ENCODE measurements around the gene PODXL2. TPM values are rescaled to one million over a fixed set of nuclear protein-coding genes. Genes with fewer than 3 reads are reported as not detected.

Gene PODXL2
- total RNA-seq, 1 experiment from 2014 or later: 33.6 TPM

GRCh38 chr3:127598841-127599570 lies 30.0 kb upstream of the PODXL2 start:
- peaks cover 30% of the 10 kb centered on the region for H3K4me1 Mint-ChIP-seq
- CTCF ChIA-PET: interaction anchor here (1.0 to 6.6 kb wide), 4 partner anchors 24 to 81 kb away, joined by 3 to 77 read pairs (median 8); no protein-coding TSS in a partner anchor
- peak overlapping the region; percentile 86 for H3K4me3 Mint-ChIP-seq
- no peaks in the 10 kb centered on the region; the same call in 1 of the 2 replicates for H3K27me3 Mint-ChIP-seq (ENCODE audit: low read depth)
- H3K27ac Mint-ChIP-seq: peak overlapping the region; percentile 99
- H3K9me3 Mint-ChIP-seq: no peaks in the 10 kb centered on the region
- no peak for ATAC-seq
- H3K36me3 Mint-ChIP-seq: peaks cover 37% of the 10 kb centered on the region
- POLR2A ChIA-PET: interaction anchor here (0.6 to 1.5 kb wide), 4 partner anchors 9 to 1400 kb away, joined by 3 to 4 read pairs (median 4); partner anchors contain the start of gene TPRA1
- no peak for DNase-seq (ENCODE audit: low spot score)
- TF ChIP-seq FOXK1 (CRISPR knock-in tag; IDR thresholded peaks at IDR 0.05) (no peak), ERG (CRISPR knock-in tag; IDR thresholded peaks at IDR 0.05) (peak; percentile 48; the same call in 1 of the 2 replicates), NR3C1 (CRISPR knock-in tag; conservative IDR thresholded peaks at IDR 0.05; ENCODE audit: low read depth) (0 out of 2 replicates have a peak, but pooled peaks have one; percentile 5)

- ChIA-PET CTCF (no interaction called here), POLR2A (no interaction called here)
- DNase-seq (ENCODE audit: low spot score) (no peak), ATAC-seq (no peak)
- Mint-ChIP-seq H3K27ac (no peak overlapping the region), H3K36me3 (peaks cover 56% of the 10 kb centered on the region), H3K9me3 (no peaks in the 10 kb centered on the region), H3K4me3 (peak overlapping the region; percentile 6; the same call in 1 of the 2 replicates), H3K27me3 (ENCODE audit: low read depth) (no peaks in the 10 kb centered on the region; the same call in 1 of the 2 replicates), H3K4me1 (peaks cover 30% of the 10 kb centered on the region)
- TF ChIP-seq CREB1 (CRISPR knock-in tag; IDR thresholded peaks at IDR 0.05) (no peak), MLX (CRISPR knock-in tag; IDR thresholded peaks at IDR 0.05) (no peak), TP53 (CRISPR knock-in tag; IDR thresholded peaks at IDR 0.05) (no peak), ZNF219 (CRISPR knock-in tag; IDR thresholded peaks at IDR 0.05; ENCODE audit: borderline replicate concordance) (no peak), ZBTB21 (CRISPR knock-in tag; IDR thresholded peaks at IDR 0.05; ENCODE audit: borderline replicate concordance) (no peak), ZNF317 (CRISPR knock-in tag; IDR thresholded peaks at IDR 0.05; ENCODE audit: borderline replicate concordance, low read depth) (no peak), ZNF416 (CRISPR knock-in tag; IDR thresholded peaks at IDR 0.05) (no peak), IRF1 (CRISPR knock-in tag; IDR thresholded peaks at IDR 0.05) (no peak), ESRRA (CRISPR knock-in tag; IDR thresholded peaks at IDR 0.05; ENCODE audit: borderline replicate concordance) (no peak), ZNF138 (CRISPR knock-in tag; conservative IDR thresholded peaks at IDR 0.05) (no peak)
These were observed 28.1 kb upstream of the PODXL2 start for GRCh38 chr3:127600749-127601456.

- Mint-ChIP-seq H3K27me3 (ENCODE audit: low read depth) (no peaks in the 10 kb centered on the region), H3K4me3 (no peak overlapping the region), H3K4me1 (peaks cover 20% of the 10 kb centered on the region), H3K9me3 (no peaks in the 10 kb centered on the region), H3K27ac (no peak overlapping the region), H3K36me3 (peaks cover 83% of the 10 kb centered on the region)
- TF ChIP-seq ZNF512 (CRISPR knock-in tag; IDR thresholded peaks at IDR 0.05; ENCODE audit: borderline replicate concordance) (no peak), TCF7 (CRISPR knock-in tag; IDR thresholded peaks at IDR 0.05; ENCODE audit: low read depth) (no peak), ATF3 (CRISPR knock-in tag; conservative IDR thresholded peaks at IDR 0.05) (no peak), SOX15 (CRISPR knock-in tag; IDR thresholded peaks at IDR 0.05) (no peak)
- ATAC-seq (no peak), DNase-seq (ENCODE audit: low spot score) (no peak)
- POLR2A ChIA-PET: no interaction called here
- CTCF ChIA-PET: no interaction called here
These were observed 24.9 kb upstream of the PODXL2 start for GRCh38 chr3:127604035-127604434.
